Thoracic aorta (tissue), 2 donors: ENCODE data around the gene ATXN7L1. TPM values are rescaled to one million over a fixed set of nuclear protein-coding genes. Genes with fewer than 3 reads are reported as not detected.

Experiments
- ATAC-seq: fragments of 150-250 bp; one replicate; pipeline ENCODE4 v1.8.0; 2017; ENCODE audit warnings: low read depth; ENCODE audit not compliant: insufficient number of reproducible peaks, low FRiP score
- DNase-seq: peaks from one replicate; pipeline ENCODE4 v3.0.0-alpha.2; 2020; ENCODE audit warnings: low spot score
- H3K27ac ChIP-seq, 2 donors: fragments of 200-600 bp; sonication (generic); 1 replicate in 1 of 2; 2 replicates in 1 of 2; pipeline ENCODE4 v1.5.1; 2016; ENCODE audit warnings: mild to moderate bottlenecking in 2 of 2, moderate library complexity in 2 of 2
- H3K27me3 ChIP-seq: fragments of 200-600 bp; sonication (generic); replicated peaks from 2 replicates; pipeline ENCODE4 v1.6.0; 2016; ENCODE audit warnings: mild to moderate bottlenecking; ENCODE audit not compliant: insufficient read depth
- H3K36me3 ChIP-seq: fragments of 200-600 bp; sonication (generic); one replicate; pipeline ENCODE4 v1.5.1; 2016
- H3K4me1 ChIP-seq, 2 donors: fragments of 200-600 bp; sonication (generic); 1 replicate in 1 of 2; 2 replicates in 1 of 2; pipeline versions ENCODE4 v1.5.1 to v1.6.0; 2016; ENCODE audit warnings: low read depth in 2 of 2, mild to moderate bottlenecking in 1 of 2; ENCODE audit not compliant: control insufficient read depth in 1 of 2
- H3K4me3 ChIP-seq: fragments of 200-600 bp; sonication (generic); 2 replicates; pipeline ENCODE4 v1.5.1; 2016; ENCODE audit warnings: mild to moderate bottlenecking
- H3K9me3 ChIP-seq: fragments of 200-600 bp; sonication (generic); 2 replicates; pipeline ENCODE4 v1.5.1; 2016
- CTCF ChIP-seq: fragments of 200-600 bp; sonication (generic); IDR thresholded peaks from one replicate; pipeline ENCODE4 v1.5.1; 2019; ENCODE audit warnings: antibody characterized with exemption
- total RNA-seq, 2 donors: library from RNA; depleted of rRNA; stranded (reverse); fragments of >200 nt; gene quantifications; one replicate each; pipeline versions ENCODE4 v1.1.0 to v1.2.3, GENCODE V29; 2016

ATXN7L1 gene
- total RNA-seq, 2 donors from 2014 or later: 11.6 to 13.4 TPM

GRCh38 chr7:105831302-105831620 is 45.1 kb downstream of the ATXN7L1 start:
- peaks cover 4 to 7% of the 10 kb centered on the region in 2 donors for H3K4me1 ChIP-seq
- no peak for ATAC-seq
- no peak for TF ChIP-seq CTCF
- no peaks in the 10 kb centered on the region for H3K9me3 ChIP-seq
- H3K27ac ChIP-seq: no peak overlapping the region
- H3K4me3 ChIP-seq: no peak overlapping the region
- DNase-seq: no peak
- H3K27me3 ChIP-seq: no peaks in the 10 kb centered on the region
- no peaks in the 10 kb centered on the region for H3K36me3 ChIP-seq

- Histone ChIP-seq H3K27ac (no peak overlapping the region), H3K36me3 (no peaks in the 10 kb centered on the region), H3K9me3 (no peaks in the 10 kb centered on the region), H3K27me3 (no peaks in the 10 kb centered on the region), H3K4me1 (peaks cover 4 to 7% of the 10 kb centered on the region in 2 donors), H3K4me3 (no peak overlapping the region)
- ATAC-seq: no peak
- DNase-seq: no peak
- TF ChIP-seq CTCF: no peak
Observed at GRCh38 chr7:105830405-105831301, 45.7 kb downstream of the ATXN7L1 start.

GRCh38 chr7:105829681-105830322 is 46.6 kb downstream of the ATXN7L1 start:
- no peaks in the 10 kb centered on the region for H3K27me3 ChIP-seq
- H3K9me3 ChIP-seq: no peaks in the 10 kb centered on the region
- peaks cover 4 to 7% of the 10 kb centered on the region in 2 donors for H3K4me1 ChIP-seq
- H3K4me3 ChIP-seq: no peak overlapping the region
- DNase-seq (no peak), ATAC-seq (no peak)
- no peaks in the 10 kb centered on the region for H3K36me3 ChIP-seq
- TF ChIP-seq CTCF: no peak
- no peak overlapping the region for H3K27ac ChIP-seq

GRCh38 chr7:105828141-105828540 is 48.3 kb downstream of the ATXN7L1 start:
- TF ChIP-seq CTCF: no peak
- ATAC-seq: no peak
- H3K27ac ChIP-seq: no peak overlapping the region
- H3K36me3 ChIP-seq: no peaks in the 10 kb centered on the region
- H3K27me3 ChIP-seq: no peaks in the 10 kb centered on the region
- no peaks in the 10 kb centered on the region for H3K9me3 ChIP-seq
- DNase-seq: no peak
- no peak overlapping the region for H3K4me3 ChIP-seq
- peaks cover 4 to 7% of the 10 kb centered on the region in 2 donors for H3K4me1 ChIP-seq

- ATAC-seq: no peak
- Histone ChIP-seq H3K4me3 (no peak overlapping the region), H3K27me3 (no peaks in the 10 kb centered on the region), H3K9me3 (no peaks in the 10 kb centered on the region), H3K27ac (no peak overlapping the region), H3K36me3 (no peaks in the 10 kb centered on the region), H3K4me1 (peaks cover 4 to 7% of the 10 kb centered on the region in 2 donors)
- no peak for TF ChIP-seq CTCF
- no peak for DNase-seq
Observed at GRCh38 chr7:105827151-105827875, 49.1 kb downstream of the ATXN7L1 start.
